ENCODE data around the gene USP8. TPM values are rescaled to one million over a fixed set of nuclear protein-coding genes. Genes with fewer than 3 reads are reported as not detected.
"Not testable (repeated sequence)": the region's sequence is repeated elsewhere in the genome, so short reads cannot be mapped to it uniquely, and the experiment has no call there.

USP8 gene
- total RNA-seq (ENCODE audit: insufficient read depth, low replicate concordance), result 75.4 TPM

- DNase-seq (ENCODE audit: low spot score), result peak; percentile 99
Observed at GRCh38 chr15:50424066-50424890, at the start of gene USP8. TSS of gene USP8 (plus strand) at chr15:50424405. CDS start at chr15:50439074, 14,669 bp downstream.

DNA sequence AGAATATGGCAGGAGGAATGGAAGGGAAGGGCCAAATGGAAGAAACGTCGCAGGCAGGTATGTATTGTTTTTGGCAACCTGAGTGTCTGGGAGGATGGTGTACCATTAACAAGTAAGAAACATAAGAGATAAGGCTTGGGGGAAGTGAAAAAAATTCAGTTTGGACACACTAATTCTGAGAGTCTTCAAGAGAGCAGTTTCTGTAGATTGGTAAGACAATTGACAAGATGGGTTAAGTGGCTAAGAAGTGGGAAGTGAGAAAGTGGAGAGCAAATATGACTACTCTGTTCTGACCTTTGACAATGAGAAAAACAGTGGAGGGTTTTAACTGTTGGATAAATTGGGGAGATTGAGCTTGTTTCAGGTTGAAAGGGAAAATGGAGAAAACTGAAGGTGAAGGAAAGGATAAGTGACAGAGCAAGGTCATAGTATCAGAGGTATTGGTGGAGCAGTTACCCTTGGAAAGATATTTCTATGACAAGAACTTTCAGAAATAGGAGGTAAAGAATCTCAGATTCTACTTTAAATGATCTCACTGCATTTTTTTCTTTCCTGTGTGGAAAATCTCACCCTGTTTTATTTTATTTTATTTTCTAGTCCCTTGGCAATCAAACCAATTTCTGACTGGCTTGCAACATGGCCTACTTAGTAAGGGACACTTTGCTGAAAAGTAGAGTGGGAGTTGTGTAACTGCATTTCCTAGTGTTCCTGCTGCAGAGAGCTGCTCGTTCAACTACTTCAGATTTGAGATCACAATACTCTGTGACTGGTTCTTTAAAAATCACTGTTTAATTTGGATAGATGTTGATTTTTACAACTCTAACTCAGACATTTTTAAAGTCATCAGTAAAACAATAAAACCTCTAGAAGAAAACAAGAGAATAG lies 46.1 kb upstream of the USP8 start:
- DNase-seq (ENCODE audit: low spot score), result no peak

- DNase-seq (ENCODE audit: low spot score), result no peak
Observed at GRCh38 chr15:50378776-50379175, 45.4 kb upstream of the USP8 start.

- DNase-seq (ENCODE audit: low spot score), result not testable (repeated sequence)
Observed at GRCh38 chr15:50379413-50379812, 44.8 kb upstream of the USP8 start.

DNA sequence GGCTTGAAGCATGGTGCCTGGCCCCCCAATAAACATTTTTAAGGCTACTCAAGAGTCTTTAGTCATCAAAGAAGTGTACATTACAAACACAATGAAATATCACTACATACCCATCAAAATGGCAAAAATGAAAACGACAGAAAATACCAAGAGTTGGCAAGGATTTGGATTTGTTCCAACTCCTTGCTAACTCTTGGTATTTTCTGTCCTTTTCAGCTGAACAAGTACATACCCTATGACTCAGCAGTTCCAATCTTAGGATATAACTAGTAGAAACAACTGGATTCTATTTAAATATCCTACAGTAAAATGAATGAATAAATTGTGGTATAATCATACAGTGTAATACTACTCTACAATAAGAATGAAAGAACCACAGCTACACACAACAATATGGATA lies 44.1 kb upstream of the USP8 start:
- DNase-seq (ENCODE audit: low spot score), result no peak

GRCh38 chr15:50381438-50381837 lies 42.8 kb upstream of the USP8 start:
- DNase-seq (ENCODE audit: low spot score), result no peak

GRCh38 chr15:50382408-50382807 lies 41.8 kb upstream of the USP8 start:
- DNase-seq (ENCODE audit: low spot score), result not testable (repeated sequence)

DNA sequence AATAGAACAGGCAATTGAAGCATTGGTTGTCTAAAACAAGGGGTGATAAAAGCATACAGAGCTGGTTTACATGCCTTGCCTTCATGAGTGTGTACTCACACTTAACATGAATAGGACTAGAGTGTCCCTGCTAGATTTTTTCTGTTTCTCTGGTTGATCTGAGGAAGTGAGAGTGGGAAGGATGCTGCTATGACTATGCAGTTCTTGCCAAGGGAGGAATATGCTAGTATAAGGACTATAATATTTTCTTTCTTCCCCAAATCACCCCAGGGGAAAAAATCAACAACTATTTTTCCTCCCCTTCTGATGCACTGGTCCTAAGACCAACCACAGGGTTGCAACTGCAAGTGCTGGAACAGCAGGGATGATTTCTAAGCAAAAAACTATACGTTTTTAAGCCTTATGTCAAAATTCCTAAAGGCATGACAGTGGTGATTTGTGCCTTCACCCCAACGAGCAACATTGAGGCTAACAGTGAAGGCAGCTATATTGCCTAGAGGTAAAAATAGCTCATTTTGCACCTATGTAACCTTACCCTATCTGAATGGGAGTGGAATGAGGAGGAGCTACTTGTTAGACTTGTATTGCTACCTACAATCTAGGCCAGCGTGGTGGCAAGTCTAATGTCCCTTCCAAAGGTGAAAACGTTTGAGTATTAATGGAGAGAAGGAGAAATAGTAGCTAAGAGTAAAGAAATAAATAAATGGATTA lies 33.5 kb upstream of the USP8 start:
- DNase-seq (ENCODE audit: low spot score), result peak; percentile 19

- not testable (repeated sequence) for DNase-seq (ENCODE audit: low spot score)
Observed at GRCh38 chr15:50391561-50391960, 32.6 kb upstream of the USP8 start.

- no peak for DNase-seq (ENCODE audit: low spot score)
Observed at GRCh38 chr15:50411870-50412269, 12.3 kb upstream of the USP8 start.

- no peak for DNase-seq (ENCODE audit: low spot score)
Observed at GRCh38 chr15:50414624-50415023, 9.6 kb upstream of the USP8 start.

- DNase-seq (ENCODE audit: low spot score), result no peak
Observed at GRCh38 chr15:50415752-50416404, 8.3 kb upstream of the USP8 start.

GRCh38 chr15:50416890-50417289 lies 7.3 kb upstream of the USP8 start:
- no peak for DNase-seq (ENCODE audit: low spot score)

DNA sequence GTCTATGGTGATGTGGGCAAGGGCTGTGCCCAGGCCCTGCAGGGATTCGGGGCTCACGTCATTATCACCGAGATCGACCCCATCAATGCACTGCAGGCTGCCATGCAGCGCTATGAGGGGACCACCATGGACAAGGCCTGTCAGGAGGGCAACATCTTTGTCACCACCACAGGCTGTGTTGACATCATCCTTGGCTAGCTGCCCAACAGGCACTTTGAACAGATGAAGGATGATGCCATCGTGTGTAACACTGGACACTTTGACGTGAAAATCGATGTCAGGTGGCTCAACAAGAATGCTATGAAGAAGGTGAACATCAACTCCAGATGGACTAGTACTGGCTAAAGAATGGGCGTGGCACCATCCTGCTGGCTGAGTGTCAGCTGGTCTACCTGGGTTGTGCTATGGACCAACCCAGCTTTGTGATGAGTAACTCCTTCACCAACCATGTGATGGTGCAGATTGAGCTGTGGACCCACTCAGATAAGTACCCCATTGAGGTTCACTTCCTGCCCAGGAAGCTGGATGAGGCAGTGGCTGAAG lies 6.1 kb upstream of the USP8 start:
- DNase-seq (ENCODE audit: low spot score), result no peak

DNA sequence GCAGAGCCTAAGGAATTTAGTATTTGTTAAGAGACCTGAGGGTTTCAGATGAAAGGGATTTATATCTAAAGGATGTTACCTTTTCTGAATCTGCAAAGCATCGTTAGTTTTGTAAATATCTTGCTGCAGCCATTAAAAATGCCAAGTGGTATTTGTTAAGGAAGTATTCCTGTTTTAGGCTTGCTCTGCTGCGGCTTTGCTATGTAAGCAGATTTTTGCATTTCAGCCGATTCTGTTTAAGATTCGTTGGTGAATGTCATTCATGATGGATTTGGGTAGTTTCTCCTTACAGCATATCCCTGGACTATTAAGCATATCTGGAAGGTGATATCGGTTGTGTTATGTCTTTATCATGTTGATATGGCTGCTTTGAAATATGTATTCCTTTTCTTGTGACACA lies 1.0 kb downstream of the USP8 start:
- DNase-seq (ENCODE audit: low spot score), result no peak

- not testable (repeated sequence) for DNase-seq (ENCODE audit: low spot score)
Observed at GRCh38 chr15:50425678-50426246, 1.6 kb downstream of the USP8 start.

GRCh38 chr15:50426428-50426827 lies 2.2 kb downstream of the USP8 start:
- DNase-seq (ENCODE audit: low spot score), result no peak

GRCh38 chr15:50431204-50431603 lies 7.0 kb downstream of the USP8 start:
- DNase-seq (ENCODE audit: low spot score), result no peak

DNA sequence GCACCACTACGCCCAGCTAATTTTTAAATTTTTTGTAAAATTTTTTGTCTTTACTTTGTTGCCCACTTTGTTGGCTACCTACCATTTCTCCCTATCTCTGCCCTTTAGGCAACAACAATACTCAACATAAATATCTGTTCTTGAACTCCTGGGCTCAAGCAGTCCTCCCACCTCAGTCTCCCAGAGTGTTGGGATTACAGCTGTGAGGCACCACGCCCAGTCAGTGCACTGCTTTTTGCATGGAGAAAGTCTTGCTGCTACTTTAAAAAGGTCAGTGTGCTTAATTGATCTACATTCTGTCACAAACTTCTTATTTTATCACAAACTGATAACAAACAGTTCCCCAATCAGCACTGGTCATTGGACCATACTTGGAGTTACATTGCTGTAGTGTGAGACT lies 8.0 kb downstream of the USP8 start:
- DNase-seq (ENCODE audit: low spot score), result no peak

GRCh38 chr15:50435772-50436171 lies 11.6 kb downstream of the USP8 start:
- no peak for DNase-seq (ENCODE audit: low spot score)

GRCh38 chr15:50438251-50438650 lies 14.0 kb downstream of the USP8 start:
- no peak for DNase-seq (ENCODE audit: low spot score)

All from umbilical cord (tissue), 2 donors.